Naive thymus-derived CD4-positive, alpha-beta T cell (primary cell): ENCODE measurements around the gene DOCK10. TPM values are rescaled to one million over a fixed set of nuclear protein-coding genes. Genes with fewer than 3 reads are reported as not detected.

Experiments
- ATAC-seq: fragments of 150-1000 bp; cut with Tn5 transposase; 2 replicates; pipeline ENCODE4 v1.10.0; 2021; ENCODE audit warnings: mild to moderate bottlenecking, moderate library complexity
- CTCF ChIA-PET: fragments of 350-600 bp; sonication (Branson Sonifier 250); formaldehyde crosslinking; loops from one replicate; lab custom pipeline; 2021; ENCODE audit warnings: antibody characterized with exemption; lab: Charles Lee
- POLR2A ChIA-PET: fragments of 350-600 bp; sonication (Branson Sonifier 250); formaldehyde crosslinking; loops from one replicate; lab custom pipeline; 2021; ENCODE audit warnings: antibody characterized with exemption, inconsistent platforms; lab: Charles Lee
- DNase-seq, 9 donors: peaks; one replicate each; pipeline versions ENCODE4 v3.0.0 to v3.0.0-alpha.2; 2020 to 2022; ENCODE audit warnings: mixed read lengths in 1 of 9
- H3K27ac ChIP-seq: one replicate; pipeline ENCODE4 v1.7.0; 2013; ENCODE audit warnings: mild to moderate bottlenecking, low read depth, low read length, moderate library complexity
- H3K27me3 ChIP-seq, 2 donors: one replicate each; pipeline ENCODE4 v1.7.0; 2013; ENCODE audit warnings: low read length in 2 of 2, mild to moderate bottlenecking in 2 of 2, moderate library complexity in 2 of 2; ENCODE audit not compliant: control insufficient read depth in 2 of 2, insufficient read depth in 2 of 2
- H3K36me3 ChIP-seq, 3 experiments: 1 replicate in 2 of 3; 2 replicates in 1 of 3; pipeline ENCODE4 v1.7.0; 2013; ENCODE audit warnings: low read length in 3 of 3, mild to moderate bottlenecking in 3 of 3, moderate library complexity in 1 of 3; ENCODE audit not compliant: insufficient read depth in 3 of 3, control insufficient read depth in 2 of 3
- H3K4me1 ChIP-seq, 2 donors: one replicate each; pipeline ENCODE4 v1.7.0; 2013; ENCODE audit warnings: low read length in 2 of 2, mild to moderate bottlenecking in 2 of 2, moderate library complexity in 1 of 2; ENCODE audit not compliant: control insufficient read depth in 2 of 2, insufficient read depth in 2 of 2
- H3K4me3 ChIP-seq: 2 replicates; pipeline ENCODE4 v1.7.0; 2013; ENCODE audit warnings: mild to moderate bottlenecking, low read length
- H3K9me3 ChIP-seq, 3 experiments: 1 replicate in 2 of 3; 2 replicates in 1 of 3; pipeline ENCODE4 v1.7.0; 2013; ENCODE audit warnings: low read length in 3 of 3; ENCODE audit not compliant: control insufficient read depth in 2 of 3
- H3K27ac Mint-ChIP-seq, 9 donors: one replicate each; pipeline ENCODE4 v1.8.0; 2020 to 2022; ENCODE audit warnings: mixed read lengths in 9 of 9, mild to moderate bottlenecking in 8 of 9, moderate library complexity in 5 of 9, inconsistent platforms in 2 of 9
- H3K27me3 Mint-ChIP-seq, 5 donors: one replicate each; pipeline ENCODE4 v1.8.0; 2021 to 2022; ENCODE audit warnings: mixed read lengths in 5 of 5, mild to moderate bottlenecking in 1 of 5
- H3K36me3 Mint-ChIP-seq, 5 donors: one replicate each; pipeline ENCODE4 v1.8.0; 2020 to 2022; ENCODE audit warnings: mixed read lengths in 5 of 5, mild to moderate bottlenecking in 3 of 5, inconsistent platforms in 1 of 5
- H3K4me1 Mint-ChIP-seq, 7 donors: one replicate each; pipeline ENCODE4 v1.8.0; 2020 to 2022; ENCODE audit warnings: mixed read lengths in 7 of 7, mild to moderate bottlenecking in 3 of 7, inconsistent platforms in 1 of 7
- H3K4me3 Mint-ChIP-seq, 10 donors: one replicate each; pipeline ENCODE4 v1.8.0; 2020 to 2022; ENCODE audit warnings: mild to moderate bottlenecking in 10 of 10, mixed read lengths in 10 of 10, moderate library complexity in 6 of 10, inconsistent platforms in 2 of 10
- H3K9me3 Mint-ChIP-seq, 11 donors: one replicate each; pipeline ENCODE4 v1.8.0; 2020 to 2022; ENCODE audit warnings: mixed read lengths in 11 of 11, mild to moderate bottlenecking in 4 of 11, inconsistent platforms in 1 of 11, moderate library complexity in 1 of 11
- intact Hi-C, 2 donors: fragments of 100-400 bp; cut with micrococcal nuclease; formaldehyde crosslinking; loops; one replicate each; pipeline ENCODE4 v1.15.1; 2023
- polyA plus RNA-seq, 2 donors: library from polyadenylated mRNA; unstranded; fragments of 300-500 nt; fragmentation: Illumina TruSeq; gene quantifications; one replicate each; pipeline ENCODE4 v1.2.3, GENCODE V29; 2021
- total RNA-seq, 6 experiments: library from RNA in 5 of 6; stranded (reverse) in 5 of 6; gene quantifications; 1 replicate in 5 of 6; 2 replicates in 1 of 6; pipeline ENCODE4 v1.2.3 and lab custom pipeline; 2021 to 2026

DOCK10 gene
- total and polyA plus RNA-seq, 7 experiments from 2014 or later = 64.2 to 275 (median 211) TPM

DNA sequence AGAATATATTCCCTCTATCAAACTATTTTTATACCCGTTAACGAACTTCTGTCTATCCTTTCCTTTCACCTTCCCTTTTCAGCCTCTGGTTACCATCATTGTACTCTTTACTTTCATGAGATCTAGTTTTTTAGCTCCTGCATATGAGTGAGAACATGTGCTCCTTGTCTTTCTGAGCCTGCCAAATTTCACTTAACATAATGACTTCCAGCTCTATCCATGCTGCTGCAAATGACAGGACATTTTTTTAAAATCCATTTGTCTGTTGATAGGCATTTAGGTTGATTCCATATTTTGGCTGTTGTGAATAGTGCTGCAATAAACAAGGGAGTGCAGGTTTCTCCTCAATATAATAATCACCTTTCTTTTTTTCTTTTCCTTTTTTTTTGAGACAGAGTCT is 317.9 kb downstream of the DOCK10 start:
- peaks cover 6 to 39% (median 13%) of the 10 kb centered on the region in 11 donors for H3K9me3 Mint-ChIP-seq
- Histone ChIP-seq H3K27me3 (no peaks in the 10 kb centered on the region), H3K27ac (no peak overlapping the region), H3K4me3 (no peak overlapping the region), H3K36me3 (no peaks in the 10 kb centered on the region), H3K9me3 (no peaks in the 10 kb centered on the region), H3K4me1 (no peaks in the 10 kb centered on the region)
- peaks cover 0 to 13% (median 5%) of the 10 kb centered on the region in 5 donors for H3K36me3 Mint-ChIP-seq
- POLR2A ChIA-PET = no interaction called here
- DNase-seq = no peak
- no peak overlapping the region for H3K4me3 Mint-ChIP-seq
- intact Hi-C loops = no loop called here
- ATAC-seq = no peak
- H3K27me3 Mint-ChIP-seq = peaks cover 2 to 13% (median 5%) of the 10 kb centered on the region in 5 donors
- H3K27ac Mint-ChIP-seq = no peak overlapping the region
- H3K4me1 Mint-ChIP-seq = no peaks in the 10 kb centered on the region
- CTCF ChIA-PET = no interaction called here

DNA sequence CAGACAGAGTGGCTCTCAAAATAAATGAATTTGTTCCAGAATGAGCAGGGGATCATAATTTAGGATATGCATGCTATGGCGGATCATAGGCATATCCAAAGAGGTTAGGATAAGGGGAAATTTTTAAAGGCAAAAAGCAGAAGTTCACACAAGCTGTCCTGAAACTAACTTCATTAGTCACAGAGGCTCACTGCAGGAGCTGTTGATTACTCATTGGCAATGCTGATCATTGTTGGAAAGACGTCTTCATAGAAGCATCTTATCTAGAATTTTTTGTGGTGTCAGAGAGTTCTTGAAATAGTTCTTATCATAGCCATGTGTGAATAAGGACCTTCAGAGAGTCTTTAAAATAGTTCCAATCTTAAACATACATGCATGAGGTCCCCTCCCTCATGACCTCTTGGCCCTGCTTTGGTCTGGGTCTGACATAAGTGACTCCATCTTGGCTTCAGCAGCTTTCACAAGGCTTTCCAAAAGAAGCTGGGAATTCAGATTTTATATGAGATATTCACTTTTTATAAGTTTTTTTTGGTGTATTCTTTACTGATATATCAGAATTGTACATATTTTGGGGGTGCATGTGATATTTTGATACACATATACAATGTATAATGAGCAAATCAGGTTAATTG is 318.6 kb downstream of the DOCK10 start:
- CTCF ChIA-PET = no interaction called here
- Histone ChIP-seq H3K9me3 (no peaks in the 10 kb centered on the region), H3K4me1 (no peaks in the 10 kb centered on the region), H3K27me3 (no peaks in the 10 kb centered on the region), H3K36me3 (no peaks in the 10 kb centered on the region), H3K4me3 (no peak overlapping the region), H3K27ac (no peak overlapping the region)
- POLR2A ChIA-PET = no interaction called here
- Mint-ChIP-seq H3K36me3 (peaks cover 0 to 10% (median 5%) of the 10 kb centered on the region in 5 donors), H3K9me3 (peaks cover 6 to 33% (median 13%) of the 10 kb centered on the region in 11 donors), H3K27ac (no peak overlapping the region), H3K4me3 (no peak overlapping the region), H3K27me3 (peaks cover 0 to 13% (median 3%) of the 10 kb centered on the region in 5 donors), H3K4me1 (no peaks in the 10 kb centered on the region)
- DNase-seq = no peak
- ATAC-seq = no peak
- intact Hi-C loops = no loop called here

- no peak for DNase-seq
- no peaks in the 10 kb centered on the region for H3K27me3 ChIP-seq
- Mint-ChIP-seq H3K4me1 (no peaks in the 10 kb centered on the region), H3K27me3 (peaks cover 0 to 13% (median 2%) of the 10 kb centered on the region in 5 donors), H3K27ac (no peak overlapping the region), H3K4me3 (no peak overlapping the region), H3K9me3 (peaks cover 0 to 25% (median 6%) of the 10 kb centered on the region in 11 donors), H3K36me3 (peaks cover 0 to 5% (median 0%) of the 10 kb centered on the region in 5 donors)
- H3K4me1 ChIP-seq = no peaks in the 10 kb centered on the region
- CTCF ChIA-PET = no interaction called here
- no peak for ATAC-seq
- no peak overlapping the region for H3K27ac ChIP-seq
- H3K9me3 ChIP-seq = no peaks in the 10 kb centered on the region
- no peak overlapping the region for H3K4me3 ChIP-seq
- intact Hi-C loops = no loop called here
- no peaks in the 10 kb centered on the region for H3K36me3 ChIP-seq
- POLR2A ChIA-PET = no interaction called here
Measured at GRCh38 chr2:224722770-224723169, 319.5 kb downstream of the DOCK10 start.

DNA sequence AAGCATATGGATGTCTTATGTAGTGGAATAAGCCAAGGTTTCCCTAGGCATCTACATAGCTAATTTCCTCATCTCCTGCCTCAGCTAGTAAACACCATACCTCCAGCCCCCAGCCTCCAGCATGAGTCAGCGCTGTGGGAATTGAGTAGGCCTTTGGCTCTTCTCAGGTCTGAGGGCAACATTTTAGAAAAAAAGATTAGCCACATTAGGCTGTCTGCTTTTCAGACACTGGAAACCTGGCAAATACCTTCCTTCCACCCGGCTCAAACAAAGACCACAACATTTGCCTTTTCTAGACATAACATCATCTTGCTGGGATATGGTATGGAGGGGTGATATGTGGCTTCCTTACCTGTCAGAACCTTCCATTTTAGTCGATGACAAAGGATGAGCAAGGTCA is 320.0 kb downstream of the DOCK10 start:
- no peaks in the 10 kb centered on the region for H3K4me1 ChIP-seq
- ChIA-PET POLR2A (no interaction called here), CTCF (no interaction called here)
- no peak overlapping the region for H3K4me3 ChIP-seq
- Mint-ChIP-seq H3K27ac (no peak overlapping the region), H3K9me3 (peaks cover 0 to 20% (median 5%) of the 10 kb centered on the region in 11 donors), H3K4me3 (no peak overlapping the region), H3K4me1 (no peaks in the 10 kb centered on the region), H3K27me3 (peaks cover 0 to 11% (median 2%) of the 10 kb centered on the region in 5 donors), H3K36me3 (peaks cover 0 to under 1% (median 0%) of the 10 kb centered on the region in 5 donors)
- no peak overlapping the region for H3K27ac ChIP-seq
- no peaks in the 10 kb centered on the region for H3K27me3 ChIP-seq
- DNase-seq (no peak), ATAC-seq (no peak)
- no peaks in the 10 kb centered on the region for H3K9me3 ChIP-seq
- intact Hi-C loops = no loop called here
- no peaks in the 10 kb centered on the region for H3K36me3 ChIP-seq

DNA sequence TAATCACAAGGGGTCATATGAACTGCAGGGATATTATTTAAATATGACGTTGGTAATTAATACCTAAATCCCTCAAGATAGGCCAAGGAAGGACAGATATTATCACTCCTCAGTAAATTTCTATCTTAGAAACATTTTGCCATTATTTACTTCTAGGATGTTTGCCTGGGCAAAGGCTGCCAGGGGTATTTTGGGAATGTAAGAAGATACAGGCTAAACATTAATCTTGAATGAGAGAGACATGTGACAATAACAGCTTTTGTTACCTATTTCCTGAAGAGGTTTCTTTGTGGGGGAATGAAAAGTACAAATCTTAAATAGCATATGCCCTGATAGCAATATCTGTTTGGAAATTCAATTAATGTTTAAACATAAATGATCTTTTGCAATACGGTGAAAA is 325.3 kb downstream of the DOCK10 start:
- Histone ChIP-seq H3K27ac (no peak overlapping the region), H3K4me1 (no peaks in the 10 kb centered on the region), H3K9me3 (no peaks in the 10 kb centered on the region), H3K4me3 (no peak overlapping the region), H3K36me3 (no peaks in the 10 kb centered on the region), H3K27me3 (no peaks in the 10 kb centered on the region)
- intact Hi-C loops = no loop called here
- H3K4me1 Mint-ChIP-seq = no peaks in the 10 kb centered on the region
- H3K27ac Mint-ChIP-seq = no peak overlapping the region
- CTCF ChIA-PET = no interaction called here
- H3K4me3 Mint-ChIP-seq = no peak overlapping the region
- H3K9me3 Mint-ChIP-seq = peaks cover 0 to 20% (median 5%) of the 10 kb centered on the region in 11 donors
- no peaks in the 10 kb centered on the region for H3K36me3 Mint-ChIP-seq
- DNase-seq (no peak), ATAC-seq (no peak)
- H3K27me3 Mint-ChIP-seq = peaks cover under 1 to 11% (median 7%) of the 10 kb centered on the region in 5 donors
- POLR2A ChIA-PET = no interaction called here

GRCh38 chr2:224716201-224716600 is 326.1 kb downstream of the DOCK10 start, which contains the start of gene CCDC195:
Gene CCDC195 (minus strand): TSS chr2:224716365. CDS start chr2:224716365, 0 bp downstream.
- no peak within 1 kb of the TSS for H3K4me3 ChIP-seq
- H3K27me3 Mint-ChIP-seq = peaks cover 7 to 17% (median 8%) of the 10 kb centered on the region in 5 donors
- no peaks in the 10 kb centered on the region for H3K4me1 ChIP-seq
- no peak within 1 kb of the TSS for H3K27ac ChIP-seq
- H3K9me3 Mint-ChIP-seq = peaks cover 0 to 20% (median 5%) of the 10 kb centered on the region in 11 donors
- intact Hi-C loops = no loop called here
- DNase-seq (no peak), ATAC-seq (no peak)
- H3K36me3 ChIP-seq = no peaks in the 10 kb centered on the region
- no peak within 1 kb of the TSS for H3K27ac Mint-ChIP-seq
- no peaks in the 10 kb centered on the region for H3K27me3 ChIP-seq
- H3K9me3 ChIP-seq = no peaks in the 10 kb centered on the region
- H3K36me3 Mint-ChIP-seq = no peaks in the 10 kb centered on the region
- H3K4me1 Mint-ChIP-seq = no peaks in the 10 kb centered on the region
- ChIA-PET POLR2A (no interaction called here), CTCF (no interaction called here)
- no peak within 1 kb of the TSS for H3K4me3 Mint-ChIP-seq
